OCI-LY3 (cell line): ENCODE data around the gene E2F2.
"Not testable (repeated sequence)": the region's sequence is repeated elsewhere in the genome, so short reads cannot be mapped to it uniquely, and the experiment has no call there.

Source experiments
- H2AFZ ChIP-seq: fragments of 200-600, 300-600 bp; shearing (Covaris generic); 2 replicates; pipeline ENCODE4 v1.6.0; 2014; ENCODE audit warnings: antibody characterized with exemption, low read depth, low read length
- H3K27ac ChIP-seq: fragments of 200-600, 300-600 bp; sonication (generic); 2 replicates; pipeline ENCODE4 v1.5.1; 2014; ENCODE audit warnings: mild to moderate bottlenecking, low read length, moderate library complexity, mixed read lengths
- H3K27me3 ChIP-seq: fragments of 200-600, 300-600 bp; sonication (generic); 2 replicates; pipeline ENCODE4 v1.6.1; 2014; ENCODE audit warnings: low read depth, low read length, mixed read lengths
- H3K36me3 ChIP-seq: fragments of 200-600, 300-600 bp; sonication (generic); replicated peaks from 2 replicates; pipeline ENCODE3; 2014; ENCODE audit warnings: low read depth, low read length, mixed read lengths
- H3K4me1 ChIP-seq: fragments of 300-600, 200-600 bp; sonication (generic); 2 replicates; pipeline ENCODE4 v1.6.1; 2014; ENCODE audit warnings: low read length, mixed read lengths
- H3K4me2 ChIP-seq: fragments of 200-600, 300-600 bp; sonication (generic); 2 replicates; pipeline ENCODE4 v1.6.1; 2014; ENCODE audit warnings: low read length, mixed read lengths
- H3K4me3 ChIP-seq: fragments of 300-600, 200-600 bp; sonication (generic); 2 replicates; pipeline ENCODE4 v1.5.1; 2014; ENCODE audit warnings: antibody characterized with exemption, mild to moderate bottlenecking, low read length, moderate library complexity
- H3K79me2 ChIP-seq: fragments of 300-600, 200-600 bp; shearing (Covaris generic); 2 replicates; pipeline ENCODE4 v1.6.1; 2014; ENCODE audit warnings: mild to moderate bottlenecking, low read length, mixed read lengths
- H3K9ac ChIP-seq: fragments of 300-600, 200-600 bp; shearing (Covaris generic); 2 replicates; pipeline ENCODE4 v1.6.0; 2014; ENCODE audit warnings: mild to moderate bottlenecking, low read length, moderate library complexity
- H3K9me3 ChIP-seq: fragments of 200-600, 300-600 bp; shearing (Covaris generic); 2 replicates; pipeline ENCODE4 v1.6.1; 2014; ENCODE audit warnings: low read length, mixed read lengths; ENCODE audit not compliant: insufficient read depth
- H4K20me1 ChIP-seq: fragments of 200-600, 300-600 bp; sonication (generic); 2 replicates; pipeline ENCODE4 v1.6.1; 2016; ENCODE audit warnings: low read length, mixed read lengths; ENCODE audit not compliant: insufficient read depth
- CTCF ChIP-seq: fragments of 200-600, 300-600 bp; sonication (generic); IDR thresholded peaks from 2 replicates; pipeline ENCODE4 v1.5.1; 2014; ENCODE audit warnings: antibody characterized with exemption, low read length, low read depth
- EZH2phosphoT487 ChIP-seq: fragments of 200-600 bp; shearing (Covaris generic); IDR thresholded peaks from 2 replicates; pipeline ENCODE4 v1.6.1; 2018; ENCODE audit warnings: antibody characterized with exemption, mixed run types, low read depth

Gene E2F2

GRCh38 chr1:23543707-23544443 lies 12.8 kb upstream of the E2F2 start:
- no peaks in the 10 kb centered on the region for H3K36me3 ChIP-seq
- H3K4me2 ChIP-seq = no peak overlapping the region
- H3K4me1 ChIP-seq = no peaks in the 10 kb centered on the region
- H3K9me3 ChIP-seq = no peaks in the 10 kb centered on the region
- no peak overlapping the region for H3K27ac ChIP-seq
- H2AFZ ChIP-seq = no peak overlapping the region
- H3K4me3 ChIP-seq = no peak overlapping the region
- TF ChIP-seq EZH2phosphoT487 = no peak
- TF ChIP-seq CTCF = no peak
- H4K20me1 ChIP-seq = no peaks in the 10 kb centered on the region
- no peaks in the 10 kb centered on the region for H3K79me2 ChIP-seq
- no peaks in the 10 kb centered on the region for H3K27me3 ChIP-seq
- H3K9ac ChIP-seq = no peak overlapping the region

GRCh38 chr1:23542940-23543339 lies 11.9 kb upstream of the E2F2 start:
- not testable (repeated sequence) for H3K4me2 ChIP-seq, H3K9ac ChIP-seq, H3K9me3 ChIP-seq, H3K4me3 ChIP-seq, H2AFZ ChIP-seq, H3K36me3 ChIP-seq, H4K20me1 ChIP-seq, H3K4me1 ChIP-seq, H3K79me2 ChIP-seq, H3K27me3 ChIP-seq, H3K27ac ChIP-seq

- H3K27ac ChIP-seq = no peak overlapping the region
- H3K4me2 ChIP-seq = peak overlapping the region; percentile 56
- H2AFZ ChIP-seq = peak overlapping the region; percentile 74; the same call in 1 of the 2 replicates
- H4K20me1 ChIP-seq = no peaks in the 10 kb centered on the region
- H3K9me3 ChIP-seq = no peaks in the 10 kb centered on the region
- peaks cover 3% of the 10 kb centered on the region; the same call in 1 of the 2 replicates for H3K4me1 ChIP-seq
- no peaks in the 10 kb centered on the region for H3K36me3 ChIP-seq
- peak; percentile 85 for TF ChIP-seq CTCF
- no peak for TF ChIP-seq EZH2phosphoT487
- peak overlapping the region; percentile 76 for H3K4me3 ChIP-seq
- no peaks in the 10 kb centered on the region for H3K27me3 ChIP-seq
- H3K9ac ChIP-seq = peak overlapping the region; percentile 45; the same call in 1 of the 2 replicates
- no peaks in the 10 kb centered on the region for H3K79me2 ChIP-seq
Observed at GRCh38 chr1:23539698-23540266, 8.7 kb upstream of the E2F2 start.

- no peak overlapping the region for H2AFZ ChIP-seq
Observed at GRCh38 chr1:23537296-23537973, 6.4 kb upstream of the E2F2 start.

More at GRCh38 chr1:23537296-23537973, 6.4 kb upstream of the E2F2 start:
- no peaks in the 10 kb centered on the region for H3K36me3 ChIP-seq
- H3K27ac ChIP-seq = no peak overlapping the region
- H3K4me1 ChIP-seq = peaks cover 19% of the 10 kb centered on the region
- no peak overlapping the region for H3K4me2 ChIP-seq
- H3K9me3 ChIP-seq = no peaks in the 10 kb centered on the region
- no peaks in the 10 kb centered on the region for H3K79me2 ChIP-seq
- TF ChIP-seq EZH2phosphoT487 = no peak
- no peak for TF ChIP-seq CTCF
- no peaks in the 10 kb centered on the region for H4K20me1 ChIP-seq
- H3K27me3 ChIP-seq = no peaks in the 10 kb centered on the region
- H3K4me3 ChIP-seq = no peak overlapping the region
- H3K9ac ChIP-seq = no peak overlapping the region
